SK-N-SH (cell line): ENCODE data around the gene GPR157. TPM values are rescaled to one million over a fixed set of nuclear protein-coding genes. Genes with fewer than 3 reads are reported as not detected.

ENCODE experiments used
- CTCF ChIA-PET: fragments of 300-600, 350-600 bp; formaldehyde crosslinking; extraction: SDS; loops from one replicate; lab custom pipeline; 2021; lab: Yijun Ruan, JAX
- POLR2A ChIA-PET: fragments of 350-600 bp; sonication (Branson Sonifier 250); formaldehyde crosslinking; extraction: SDS; loops from one replicate; lab custom pipeline; 2020; ENCODE audit warnings: antibody characterized with exemption, inconsistent platforms; lab: Yijun Ruan, JAX
- DNase-seq: peaks from one replicate; pipeline ENCODE4 v3.0.0; 2012
- H2AFZ ChIP-seq: fragments of 200-600 bp; sonication (generic); 2 replicates; pipeline ENCODE4 v1.8.1; 2016; ENCODE audit warnings: antibody characterized with exemption, mild to moderate bottlenecking, low read depth
- H3F3A ChIP-seq: fragments of 200-600 bp; sonication (generic); replicated peaks from 2 replicates; pipeline ENCODE3; 2016; ENCODE audit warnings: antibody characterized with exemption, mild to moderate bottlenecking; ENCODE audit not compliant: insufficient read depth
- H3K27ac ChIP-seq, 2 experiments: fragments of 200-500 bp in 1 of 2; fragments of 200-600 bp in 1 of 2; sonication (Bioruptor generic) in 1 of 2; sonication (generic), shearing (Covaris generic) in 1 of 2; 2 replicates each; pipeline versions ENCODE4 v1.5.1 to v1.6.1; 2014 to 2016; ENCODE audit warnings: low read depth in 2 of 2, inconsistent platforms in 1 of 2, low read length in 1 of 2, mild to moderate bottlenecking in 1 of 2, mixed read lengths in 1 of 2
- H3K27me3 ChIP-seq: fragments of 200-600 bp; sonication (generic), shearing (Covaris generic); 2 replicates; pipeline ENCODE4 v1.6.1; 2016; ENCODE audit warnings: mixed run types; ENCODE audit not compliant: insufficient read depth
- H3K36me3 ChIP-seq, 2 experiments: fragments of 200-500 bp in 1 of 2; fragments of 200-600 bp in 1 of 2; sonication (Bioruptor generic) in 1 of 2; sonication (generic) in 1 of 2; replicated peaks in 1 of 2; 2 replicates each; pipeline versions ENCODE3 to v1.5.1; 2014 to 2016; ENCODE audit warnings: low read length in 1 of 2, mild to moderate bottlenecking in 1 of 2; ENCODE audit not compliant: insufficient read depth in 2 of 2, control insufficient read depth in 1 of 2
- H3K4me1 ChIP-seq, 2 experiments: fragments of 200-500 bp in 1 of 2; fragments of 200-600 bp in 1 of 2; sonication (Bioruptor generic) in 1 of 2; sonication (generic), shearing (Covaris generic) in 1 of 2; 2 replicates each; pipeline versions ENCODE4 v1.5.1 to v1.6.1; 2014 to 2016; ENCODE audit warnings: low read depth in 1 of 2, low read length in 1 of 2, mixed run types in 1 of 2; ENCODE audit not compliant: insufficient read depth in 2 of 2, control insufficient read depth in 1 of 2
- H3K4me2 ChIP-seq: fragments of 200-600 bp; sonication (generic), shearing (Covaris generic); 2 replicates; pipeline ENCODE4 v1.6.1; 2017; ENCODE audit warnings: mixed run types
- H3K4me3 ChIP-seq, 2 experiments: fragments of 200-500 bp in 1 of 2; fragments of 200-600 bp in 1 of 2; sonication (Bioruptor generic) in 1 of 2; sonication (generic), shearing (Covaris generic) in 1 of 2; 2 replicates each; pipeline versions ENCODE4 v1.5.1 to v1.8.1; 2014 to 2016; ENCODE audit warnings: low read depth in 2 of 2, inconsistent platforms in 1 of 2, low read length in 1 of 2, mild to moderate bottlenecking in 1 of 2, mixed read lengths in 1 of 2, moderate library complexity in 1 of 2
- H3K79me2 ChIP-seq: fragments of 200-600 bp; sonication (generic); 2 replicates; pipeline ENCODE4 v1.8.1; 2017; ENCODE audit warnings: mild to moderate bottlenecking; ENCODE audit not compliant: insufficient read depth
- H3K9ac ChIP-seq: fragments of 200-600 bp; sonication (generic); 2 replicates; pipeline ENCODE4 v1.6.1; 2017; ENCODE audit warnings: mixed run types
- H3K9me2 ChIP-seq: fragments of 200-600 bp; sonication (generic); 2 replicates; pipeline ENCODE4 v1.6.1; 2017; ENCODE audit warnings: mixed run types
- H3K9me3 ChIP-seq: fragments of 200-600 bp; sonication (generic); 2 replicates; pipeline ENCODE4 v1.6.1; 2017; ENCODE audit warnings: mixed run types, mild to moderate bottlenecking, moderate library complexity
- H4K20me1 ChIP-seq: fragments of 200-600 bp; sonication (generic); 2 replicates; pipeline ENCODE4 v1.6.1; 2017; ENCODE audit warnings: mild to moderate bottlenecking, mixed run types; ENCODE audit not compliant: insufficient read depth
- FOXJ3 ChIP-seq: sonication (generic); formaldehyde crosslinking; IDR thresholded peaks from 2 replicates; pipeline ENCODE4 v1.5.1; 2020; ENCODE audit warnings: mild to moderate bottlenecking, missing genetic modification reagents
- FOXM1 ChIP-seq: IDR thresholded peaks from 2 replicates; pipeline ENCODE4 v1.4.0; 2012; ENCODE audit warnings: low read depth, mild to moderate bottlenecking
- IRF3 ChIP-seq: fragments of 150-350 bp; IDR thresholded peaks from 2 replicates; pipeline ENCODE4 v1.6.1; 2016; ENCODE audit warnings: mild to moderate bottlenecking, low read depth, low read length
- MAX ChIP-seq: IDR thresholded peaks from 2 replicates; pipeline ENCODE4 v1.4.0; 2012; ENCODE audit warnings: low read depth
- MXI1 ChIP-seq: IDR thresholded peaks from 2 replicates; pipeline ENCODE4 v1.6.1; 2012; ENCODE audit warnings: mild to moderate bottlenecking, low read depth, low read length, improper control_type of control experiment
- NFIC ChIP-seq: IDR thresholded peaks from 2 replicates; pipeline ENCODE4 v1.4.0; 2012; ENCODE audit warnings: borderline replicate concordance
- RCOR1 ChIP-seq: fragments of 150-350 bp; IDR thresholded peaks from 2 replicates; pipeline ENCODE4 v1.6.1; 2017; ENCODE audit warnings: antibody characterized with exemption, low read length
- RFX5 ChIP-seq: IDR thresholded peaks from 2 replicates; pipeline ENCODE4 v1.6.1; 2012; ENCODE audit warnings: mild to moderate bottlenecking, improper control_type of control experiment, low read length
- RXRA ChIP-seq: IDR thresholded peaks from 2 replicates; pipeline ENCODE4 v1.4.0; 2012; ENCODE audit warnings: low read depth, mild to moderate bottlenecking, borderline replicate concordance
- SIN3A ChIP-seq: IDR thresholded peaks from 2 replicates; pipeline ENCODE4 v1.6.1; 2012; ENCODE audit warnings: low read depth, mild to moderate bottlenecking, low read length, moderate library complexity, borderline replicate concordance
- SMC3 ChIP-seq: IDR thresholded peaks from 2 replicates; pipeline ENCODE4 v1.6.1; 2012; ENCODE audit warnings: low read depth, low read length, improper control_type of control experiment
- TAF1 ChIP-seq: IDR thresholded peaks from 2 replicates; pipeline ENCODE4 v1.6.1; 2012; ENCODE audit warnings: low read depth, mild to moderate bottlenecking, low read length, moderate library complexity, borderline replicate concordance
- TCF12 ChIP-seq: IDR thresholded peaks from 2 replicates; pipeline ENCODE4 v1.4.0; 2012
- TEAD4 ChIP-seq: IDR thresholded peaks from 2 replicates; pipeline ENCODE4 v1.4.0; 2012; ENCODE audit warnings: mild to moderate bottlenecking, borderline replicate concordance; ENCODE audit not compliant: insufficient read depth
- YY1 ChIP-seq: IDR thresholded peaks from 2 replicates; pipeline ENCODE4 v1.4.0; 2012; ENCODE audit warnings: low read depth, mild to moderate bottlenecking
- WGBS: methylation state at CpG from one replicate; pipeline ENCODE4 v1.1.6; 2017; ENCODE audit warnings: low lambda C conversion rate; 5-methylcytosine and 5-hydroxymethylcytosine counted together
- polyA plus RNA-seq, 3 experiments: library from polyadenylated mRNA; depleted of rRNA; stranded (reverse); fragments of >200 nt; gene quantifications; 2 replicates each; pipeline ENCODE4 v1.2.3, GENCODE V29; 2012
- TF ChIP-seq, protein P1 (sequence below): IDR thresholded peaks from 2 replicates; pipeline ENCODE4 v1.6.1; 2012; ENCODE audit warnings: mild to moderate bottlenecking, low read depth, low read length, moderate library complexity

The GPR157 gene
- polyA plus RNA-seq, 1 of the 3 experiments (the other 2 are of a cell fraction): 1.8 TPM

- Histone ChIP-seq H3K36me3 (peaks cover 0 to 3% of the 10 kb centered on the region in 2 experiments), H3K4me2 (no peak overlapping the region), H3K4me1 (peaks cover 2 to 14% of the 10 kb centered on the region in 2 experiments; a peak in 3 of 4 replicates), H3K27me3 (no peaks in the 10 kb centered on the region), H4K20me1 (peaks cover 96% of the 10 kb centered on the region), H3K9me2 (no peaks in the 10 kb centered on the region), H3K4me3 (no peak overlapping the region), H2AFZ (no peak overlapping the region), H3F3A (peaks cover 27% of the 10 kb centered on the region), H3K9me3 (no peaks in the 10 kb centered on the region), H3K79me2 (peaks cover 91% of the 10 kb centered on the region), H3K9ac (no peak overlapping the region), H3K27ac (peak overlapping the region in 1 of 2 experiments; percentile 75; a peak in 1 of 4 replicates)
- WGBS: 95% methylated on average over 2 of the region's 2 CpGs
- ChIA-PET POLR2A (no interaction called here), CTCF (interaction anchor here (0.9 to 2.0 kb wide), 3 partner anchors 13 to 29 kb away, joined by 3 to 8 read pairs (median 4); no protein-coding TSS in a partner anchor)
- no peak for DNase-seq
- TF ChIP-seq FOXM1 (no peak), MAX (no peak), SMC3 (no peak), NFIC (no peak), MXI1 (no peak), RXRA (no peak), RCOR1 (no peak), IRF3 (no peak), RFX5 (no peak)
Measured at GRCh38 chr1:9167638-9168037, 38.7 kb upstream of the GPR157 start.

GRCh38 chr1:9166289-9167235, 37.7 kb upstream of the GPR157 start:
- Histone ChIP-seq H3K27me3 (no peaks in the 10 kb centered on the region), H3K9me3 (no peaks in the 10 kb centered on the region), H3K4me2 (no peak overlapping the region), H3K4me1 (peaks cover 2 to 16% of the 10 kb centered on the region in 2 experiments; a peak in 3 of 4 replicates), H3K36me3 (no peaks in the 10 kb centered on the region), H3K4me3 (no peak overlapping the region), H4K20me1 (peaks cover 96% of the 10 kb centered on the region), H3K9ac (peak overlapping the region; percentile 21; the same call in 1 of the 2 replicates), H2AFZ (no peak overlapping the region), H3F3A (peaks cover 28% of the 10 kb centered on the region)
- CTCF ChIA-PET: interaction anchor here (0.9 to 2.0 kb wide), 5 partner anchors 8 to 68 kb away, joined by 3 to 8 read pairs (median 3); no protein-coding TSS in a partner anchor
- TF ChIP-seq SIN3A (no peak), NFIC (no peak), TEAD4 (no peak), RXRA (no peak), TAF1 (no peak), TCF12 (no peak), FOXJ3 (CRISPR knock-in tag) (no peak), YY1 (no peak)
- TF ChIP-seq, protein P1, sequence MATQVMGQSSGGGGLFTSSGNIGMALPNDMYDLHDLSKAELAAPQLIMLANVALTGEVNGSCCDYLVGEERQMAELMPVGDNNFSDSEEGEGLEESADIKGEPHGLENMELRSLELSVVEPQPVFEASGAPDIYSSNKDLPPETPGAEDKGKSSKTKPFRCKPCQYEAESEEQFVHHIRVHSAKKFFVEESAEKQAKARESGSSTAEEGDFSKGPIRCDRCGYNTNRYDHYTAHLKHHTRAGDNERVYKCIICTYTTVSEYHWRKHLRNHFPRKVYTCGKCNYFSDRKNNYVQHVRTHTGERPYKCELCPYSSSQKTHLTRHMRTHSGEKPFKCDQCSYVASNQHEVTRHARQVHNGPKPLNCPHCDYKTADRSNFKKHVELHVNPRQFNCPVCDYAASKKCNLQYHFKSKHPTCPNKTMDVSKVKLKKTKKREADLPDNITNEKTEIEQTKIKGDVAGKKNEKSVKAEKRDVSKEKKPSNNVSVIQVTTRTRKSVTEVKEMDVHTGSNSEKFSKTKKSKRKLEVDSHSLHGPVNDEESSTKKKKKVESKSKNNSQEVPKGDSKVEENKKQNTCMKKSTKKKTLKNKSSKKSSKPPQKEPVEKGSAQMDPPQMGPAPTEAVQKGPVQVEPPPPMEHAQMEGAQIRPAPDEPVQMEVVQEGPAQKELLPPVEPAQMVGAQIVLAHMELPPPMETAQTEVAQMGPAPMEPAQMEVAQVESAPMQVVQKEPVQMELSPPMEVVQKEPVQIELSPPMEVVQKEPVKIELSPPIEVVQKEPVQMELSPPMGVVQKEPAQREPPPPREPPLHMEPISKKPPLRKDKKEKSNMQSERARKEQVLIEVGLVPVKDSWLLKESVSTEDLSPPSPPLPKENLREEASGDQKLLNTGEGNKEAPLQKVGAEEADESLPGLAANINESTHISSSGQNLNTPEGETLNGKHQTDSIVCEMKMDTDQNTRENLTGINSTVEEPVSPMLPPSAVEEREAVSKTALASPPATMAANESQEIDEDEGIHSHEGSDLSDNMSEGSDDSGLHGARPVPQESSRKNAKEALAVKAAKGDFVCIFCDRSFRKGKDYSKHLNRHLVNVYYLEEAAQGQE: no peak
- TF ChIP-seq, all 33 proteins: peak for 0
- DNase-seq: no peak
- POLR2A ChIA-PET: no interaction called here
- H3K79me2 ChIP-seq: peaks cover 90% of the 10 kb centered on the region
- H3K9me2 ChIP-seq: no peaks in the 10 kb centered on the region
- 88% methylated on average over 19 of the region's 27 CpGs for WGBS
- peak overlapping the region in 1 of 2 experiments; percentile 75; a peak in 2 of 4 replicates for H3K27ac ChIP-seq
